Coronary artery (tissue), 2 donors: ENCODE results near the gene FMN1.
A peak's percentile ranks its signal among the peaks of the same experiment; 100 is the strongest.

Source experiments
- DNase-seq: peaks from one replicate; pipeline ENCODE4 v3.0.0-alpha.2; 2017; ENCODE audit warnings: low spot score
- H3K27ac ChIP-seq, 2 donors: fragments of 200-600 bp; sonication (generic); one replicate each; pipeline ENCODE4 v1.5.1; 2016 to 2019
- H3K4me3 ChIP-seq: fragments of 200-600 bp; sonication (generic); 2 replicates; pipeline ENCODE4 v1.5.1; 2016; ENCODE audit warnings: mild to moderate bottlenecking, moderate library complexity
- CTCF ChIP-seq: fragments of 200-600 bp; sonication (generic); IDR thresholded peaks from one replicate; pipeline ENCODE4 v1.5.1; 2019; ENCODE audit warnings: antibody characterized with exemption

FMN1 gene

GRCh38 chr15:32879980-32880379 lies 314.5 kb downstream of the FMN1 start:
- Histone ChIP-seq H3K4me3 (no peak overlapping the region), H3K27ac (no peak overlapping the region)
- no peak for DNase-seq
- no peak for TF ChIP-seq CTCF

- Histone ChIP-seq H3K27ac (peak overlapping the region; percentile 2 to 54), H3K4me3 (no peak overlapping the region)
- no peak for DNase-seq
- TF ChIP-seq CTCF = no peak
Observed at GRCh38 chr15:32878869-32879805, 315.4 kb downstream of the FMN1 start.

GRCh38 chr15:32878342-32878741 lies 316.2 kb downstream of the FMN1 start:
- no peak for DNase-seq
- no peak for TF ChIP-seq CTCF
- H3K27ac ChIP-seq = peak overlapping the region in 1 of 2 donors; percentile 4
- H3K4me3 ChIP-seq = no peak overlapping the region

GRCh38 chr15:32877252-32878019 lies 317.1 kb downstream of the FMN1 start:
- no peak for TF ChIP-seq CTCF
- Histone ChIP-seq H3K27ac (no peak overlapping the region), H3K4me3 (no peak overlapping the region)

GRCh38 chr15:32873284-32874114 lies 321.0 kb downstream of the FMN1 start:
- Histone ChIP-seq H3K27ac (peak overlapping the region in 1 of 2 donors; percentile 66), H3K4me3 (no peak overlapping the region)
- DNase-seq = no peak

More at GRCh38 chr15:32877252-32878019, 317.1 kb downstream of the FMN1 start:
- DNase-seq = no peak

More at GRCh38 chr15:32873284-32874114, 321.0 kb downstream of the FMN1 start:
- no peak for TF ChIP-seq CTCF
